Breast epithelium (tissue), 4 donors: ENCODE measurements around the gene NLRP6. TPM values are rescaled to one million over a fixed set of nuclear protein-coding genes. Genes with fewer than 3 reads are reported as not detected.
"Not testable (repeated sequence)": the region's sequence is repeated elsewhere in the genome, so short reads cannot be mapped to it uniquely, and the experiment has no call there.

Source experiments
- DNase-seq, 2 donors: peaks; one replicate each; pipeline ENCODE4 v3.0.0-alpha.2; 2019; ENCODE audit warnings: low spot score in 2 of 2
- H3K27ac ChIP-seq, 2 donors: fragments of 200-600 bp; sonication (generic) in 1 of 2; one replicate each; pipeline ENCODE4 v1.5.1; 2016 to 2019; ENCODE audit warnings: mild to moderate bottlenecking in 1 of 2
- H3K27me3 ChIP-seq, 2 donors: fragments of 200-600 bp; sonication (generic) in 1 of 2; one replicate each; pipeline versions ENCODE4 v1.5.1 to v1.6.0; 2017 to 2019; ENCODE audit warnings: control low read depth in 1 of 2, mild to moderate bottlenecking in 1 of 2
- H3K36me3 ChIP-seq: fragments of 200-600 bp; one replicate; pipeline ENCODE4 v1.5.1; 2019
- H3K4me1 ChIP-seq, 2 donors: fragments of 200-600 bp; sonication (generic); one replicate each; pipeline ENCODE4 v1.5.1; 2016 to 2019; ENCODE audit warnings: control low read depth in 1 of 2
- H3K4me3 ChIP-seq, 3 donors: fragments of 200-600 bp; sonication (generic); 1 replicate in 2 of 3; 2 replicates in 1 of 3; pipeline ENCODE4 v1.5.1; 2016 to 2019; ENCODE audit warnings: mild to moderate bottlenecking in 3 of 3, moderate library complexity in 2 of 3
- H3K9me3 ChIP-seq, 2 donors: fragments of 200-600 bp; sonication (generic) in 1 of 2; one replicate each; pipeline ENCODE4 v1.5.1; 2016 to 2019; ENCODE audit warnings: control low read depth in 1 of 2
- POLR2A ChIP-seq: fragments of 450-650 bp; IDR thresholded peaks from one replicate; pipeline ENCODE4 v1.6.1; 2016; ENCODE audit warnings: antibody characterized with exemption, mild to moderate bottlenecking, moderate library complexity
- POLR2AphosphoS5 ChIP-seq, 3 donors: sonication (generic); formaldehyde crosslinking; IDR thresholded peaks; one replicate each; pipeline ENCODE4 v1.6.1; 2017; ENCODE audit warnings: antibody characterized with exemption in 3 of 3
- intact Hi-C: fragments of 100-400 bp; cut with DNase I; formaldehyde crosslinking; loops from one replicate; pipeline ENCODE4 v1.15.1; 2023; ENCODE audit warnings: low total_unique reads
- total RNA-seq, 3 donors: library from RNA; depleted of rRNA; stranded (reverse); fragments of >200 nt; gene quantifications; one replicate each; pipeline ENCODE4 v1.1.0, GENCODE V29; 2016
- TF ChIP-seq, protein P1 (sequence below), 3 donors: fragments of 450-650 bp; IDR thresholded peaks; one replicate each; pipeline ENCODE4 v1.5.1; 2016 to 2017; ENCODE audit warnings: antibody characterized with exemption in 3 of 3, mild to moderate bottlenecking in 3 of 3, moderate library complexity in 3 of 3

Gene NLRP6
- total RNA-seq, 3 donors from 2014 or later, result 0.59 to 3.7 (median 2.0) TPM

DNA sequence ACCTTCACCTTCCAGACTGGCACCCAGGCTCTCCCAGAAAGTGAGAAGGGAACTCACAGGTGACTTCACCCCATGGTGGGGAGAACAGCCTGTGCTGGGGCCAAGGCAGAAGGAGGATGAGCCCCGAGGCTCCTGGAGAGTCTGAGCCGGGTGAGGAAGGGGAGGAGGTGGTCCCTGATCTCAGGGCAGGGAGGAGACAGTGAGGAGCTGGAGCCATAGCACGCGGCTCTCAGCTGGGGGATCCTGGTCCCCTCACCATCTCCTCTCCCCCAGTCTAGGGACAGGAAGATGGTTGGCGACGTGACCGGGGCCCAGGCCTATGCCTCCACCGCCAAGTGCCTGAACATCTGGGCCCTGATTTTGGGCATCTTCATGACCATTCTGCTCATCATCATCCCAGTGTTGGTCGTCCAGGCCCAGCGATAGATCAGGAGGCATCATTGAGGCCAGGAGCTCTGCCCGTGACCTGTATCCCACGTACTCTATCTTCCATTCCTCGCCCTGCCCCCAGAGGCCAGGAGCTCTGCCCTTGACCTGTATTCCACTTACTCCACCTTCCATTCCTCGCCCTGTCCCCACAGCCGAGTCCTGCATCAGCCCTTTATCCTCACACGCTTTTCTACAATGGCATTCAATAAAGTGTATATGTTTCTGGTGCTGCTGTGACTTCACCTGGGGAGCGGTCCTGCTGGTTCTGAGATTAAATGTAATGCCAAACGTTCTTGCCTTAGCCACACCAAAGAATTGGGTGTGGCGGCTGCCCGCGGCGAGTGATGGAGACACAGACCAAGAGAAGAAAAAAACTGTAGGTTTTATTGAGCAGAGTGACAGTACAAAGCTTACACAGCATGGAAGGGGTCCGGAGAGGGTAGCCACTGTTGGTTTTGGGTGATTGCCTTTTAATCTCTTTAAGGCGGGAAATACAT is 30.8 kb downstream of the NLRP6 start:
- H3K27me3 ChIP-seq, H3K9me3 ChIP-seq, DNase-seq, H3K4me1 ChIP-seq, H3K36me3 ChIP-seq: not testable (repeated sequence)
- peak in 1 of 3 donors; percentile 11 for TF ChIP-seq POLR2AphosphoS5 (IDR thresholded peaks at IDR 0.05)
- Histone ChIP-seq H3K4me3 (peak overlapping the region; percentile 51 to 81 (median 57)), H3K27ac (peak overlapping the region; percentile 70 to 98)
- intact Hi-C loops, result loop anchor here (10.0 kb wide), 1 partner anchor 146 kb away; the partner anchor contains the start of gene PTDSS2

DNA sequence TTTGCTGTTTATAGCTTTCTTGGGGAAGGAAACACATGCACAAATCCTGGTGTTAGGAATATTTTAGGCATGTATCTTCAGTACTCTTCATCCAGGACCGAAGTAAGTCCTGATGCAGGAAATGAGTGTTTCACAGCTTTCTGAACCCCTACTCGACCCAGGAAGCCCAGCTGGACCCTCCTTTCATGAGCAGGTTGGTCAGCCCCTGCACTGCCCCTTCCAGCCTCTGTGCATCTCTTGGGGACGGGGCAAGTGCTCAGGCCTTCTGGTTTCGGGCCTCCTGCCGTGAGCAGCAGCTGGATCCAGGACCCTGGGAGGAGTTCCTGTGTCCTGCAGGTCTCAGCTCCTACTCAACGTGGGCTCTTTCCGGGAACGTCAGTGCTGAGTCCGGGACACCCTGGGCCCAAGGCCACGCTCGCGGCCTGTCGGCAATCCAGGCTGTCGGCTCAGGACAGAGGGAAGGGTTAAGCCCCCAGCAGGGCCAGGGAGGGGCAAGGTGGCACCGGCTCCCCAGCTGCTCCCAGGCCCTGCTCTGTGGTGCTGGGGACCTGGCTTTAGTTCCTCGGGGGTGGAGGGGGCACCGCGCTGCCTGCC is 31.9 kb downstream of the NLRP6 start:
- not testable (repeated sequence) for H3K27me3 ChIP-seq, DNase-seq, H3K9me3 ChIP-seq, H3K4me1 ChIP-seq, H3K36me3 ChIP-seq
- intact Hi-C loops, result loop anchor here (10.0 kb wide), 1 partner anchor 145 kb away; the partner anchor contains the start of gene PTDSS2
- H3K4me3 ChIP-seq, result peak overlapping the region; percentile 51 to 81 (median 57)
- H3K27ac ChIP-seq, result peak overlapping the region; percentile 70 to 98

DNA sequence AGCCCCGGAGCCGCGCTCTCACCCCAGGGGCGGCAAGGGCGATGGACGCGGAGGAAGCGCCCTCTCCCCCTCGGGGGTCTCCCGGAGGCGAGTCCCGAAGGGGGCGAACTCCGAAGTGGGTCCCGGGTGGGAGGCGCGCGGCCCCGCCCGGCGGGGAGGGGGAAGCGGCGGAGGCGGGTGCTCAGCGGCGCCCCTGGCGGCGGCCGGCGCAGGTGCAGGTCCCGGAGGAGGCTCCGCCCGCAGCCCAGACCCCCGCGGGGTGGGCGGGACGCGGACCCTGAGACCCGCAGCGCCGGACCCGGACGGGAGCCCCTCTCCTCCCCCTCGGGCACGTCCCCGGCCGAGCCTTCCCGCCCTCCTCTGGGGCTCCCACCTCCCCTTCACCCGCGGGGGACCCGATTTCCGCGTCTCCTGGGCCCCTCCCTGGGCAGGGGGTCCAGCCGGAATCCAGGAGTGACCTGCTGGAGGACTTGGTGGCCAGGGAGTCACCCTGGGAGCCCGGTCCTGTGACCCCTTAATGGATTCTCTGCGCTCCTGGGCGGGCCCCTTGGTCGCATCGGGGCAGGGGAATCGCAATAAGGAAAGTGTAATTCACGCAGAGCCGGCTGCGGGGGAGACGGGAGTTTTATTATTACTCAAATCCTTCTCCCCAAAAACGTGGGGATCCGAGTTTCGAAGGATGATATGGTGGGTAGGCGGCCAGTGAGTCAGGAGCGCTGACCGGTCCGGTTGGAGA is 33.0 kb downstream of the NLRP6 start:
- DNase-seq, H3K9me3 ChIP-seq, H3K36me3 ChIP-seq, H3K27me3 ChIP-seq, intact Hi-C loops: not testable (repeated sequence)
- Histone ChIP-seq H3K27ac (peak overlapping the region; percentile 84 to 93), H3K4me3 (peak overlapping the region; percentile 29 to 88 (median 41)), H3K4me1 (peaks cover 9 to 14% of the 10 kb centered on the region in 2 donors)

DNA sequence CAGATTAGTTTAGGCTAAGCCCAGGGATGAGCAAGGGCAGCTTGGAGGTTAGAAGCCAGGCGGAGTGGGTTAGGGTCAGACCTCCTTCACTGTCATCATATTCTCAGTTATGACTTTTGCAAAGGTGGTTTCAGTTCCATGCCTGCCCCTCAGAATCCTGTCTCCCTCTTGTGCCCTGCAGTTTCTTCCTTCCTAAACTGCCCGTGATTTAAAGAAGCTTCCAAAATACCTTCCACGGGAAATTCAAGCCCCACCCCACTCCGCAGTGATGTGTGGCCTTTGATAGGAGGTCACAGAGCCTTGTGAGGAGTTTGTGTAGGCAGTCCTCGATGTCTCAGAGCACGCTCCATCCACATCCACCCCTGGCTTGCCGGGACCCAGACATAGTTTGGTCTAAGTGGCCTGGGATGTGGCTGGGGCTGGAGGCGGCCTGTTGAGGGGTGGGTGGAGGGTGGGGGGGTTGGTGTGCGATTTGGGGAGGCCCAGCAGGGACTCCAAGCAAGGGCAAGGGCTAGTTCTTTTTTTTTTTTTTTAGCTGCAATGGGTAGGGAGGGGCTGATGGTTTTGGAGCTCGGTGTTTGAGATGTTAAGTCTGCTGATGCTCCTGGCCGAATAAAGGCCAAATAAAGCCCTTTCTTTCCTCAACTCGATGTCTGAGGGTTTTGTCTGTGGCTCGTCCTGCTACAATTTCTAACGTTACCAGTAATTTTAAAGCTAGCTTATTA is 34.0 kb downstream of the NLRP6 start:
- Histone ChIP-seq H3K27ac (peak overlapping the region; percentile 84 to 93), H3K27me3 (no peaks in the 10 kb centered on the region), H3K9me3 (no peaks in the 10 kb centered on the region), H3K36me3 (no peaks in the 10 kb centered on the region), H3K4me1 (peaks cover 9 to 20% of the 10 kb centered on the region in 2 donors), H3K4me3 (peak overlapping the region; percentile 4 to 88 (median 41))
- DNase-seq, result no peak
- TF ChIP-seq POLR2A, result no peak
- TF ChIP-seq POLR2AphosphoS5 (IDR thresholded peaks at IDR 0.05), result no peak
- TF ChIP-seq, protein P1, sequence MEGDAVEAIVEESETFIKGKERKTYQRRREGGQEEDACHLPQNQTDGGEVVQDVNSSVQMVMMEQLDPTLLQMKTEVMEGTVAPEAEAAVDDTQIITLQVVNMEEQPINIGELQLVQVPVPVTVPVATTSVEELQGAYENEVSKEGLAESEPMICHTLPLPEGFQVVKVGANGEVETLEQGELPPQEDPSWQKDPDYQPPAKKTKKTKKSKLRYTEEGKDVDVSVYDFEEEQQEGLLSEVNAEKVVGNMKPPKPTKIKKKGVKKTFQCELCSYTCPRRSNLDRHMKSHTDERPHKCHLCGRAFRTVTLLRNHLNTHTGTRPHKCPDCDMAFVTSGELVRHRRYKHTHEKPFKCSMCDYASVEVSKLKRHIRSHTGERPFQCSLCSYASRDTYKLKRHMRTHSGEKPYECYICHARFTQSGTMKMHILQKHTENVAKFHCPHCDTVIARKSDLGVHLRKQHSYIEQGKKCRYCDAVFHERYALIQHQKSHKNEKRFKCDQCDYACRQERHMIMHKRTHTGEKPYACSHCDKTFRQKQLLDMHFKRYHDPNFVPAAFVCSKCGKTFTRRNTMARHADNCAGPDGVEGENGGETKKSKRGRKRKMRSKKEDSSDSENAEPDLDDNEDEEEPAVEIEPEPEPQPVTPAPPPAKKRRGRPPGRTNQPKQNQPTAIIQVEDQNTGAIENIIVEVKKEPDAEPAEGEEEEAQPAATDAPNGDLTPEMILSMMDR (IDR thresholded peaks at IDR 0.05), result no peak
- intact Hi-C loops, result no loop called here

DNA sequence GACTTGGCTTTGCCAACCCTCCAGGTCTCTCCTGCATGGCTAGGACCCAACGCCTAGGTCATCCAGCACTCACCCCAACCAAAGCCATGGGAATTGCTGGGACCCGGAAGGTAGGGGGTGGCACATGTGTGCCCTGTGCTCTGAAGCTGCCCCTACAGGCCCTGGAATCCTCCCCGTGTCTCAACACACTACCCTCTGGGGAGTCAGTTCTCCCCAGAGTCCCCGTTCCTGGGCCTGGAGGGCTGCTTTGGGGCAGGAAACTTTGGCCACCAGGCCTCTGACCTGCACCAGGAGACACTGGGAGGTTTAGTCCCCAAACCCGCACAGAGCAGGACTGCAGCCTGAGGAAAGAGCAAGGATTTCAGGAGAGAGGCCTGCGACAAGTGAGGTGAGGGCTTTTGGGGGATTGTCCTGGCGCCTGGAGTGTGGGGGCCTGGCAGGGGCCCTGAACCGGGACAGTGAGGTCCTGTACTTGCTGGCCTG is 35.1 kb downstream of the NLRP6 start:
- H3K27ac ChIP-seq, result peak overlapping the region; percentile 84 to 93
- no peak for DNase-seq
- peak overlapping the region; percentile 52 to 88 (median 60) for H3K4me3 ChIP-seq
- H3K4me1 ChIP-seq, result peaks cover 9 to 20% of the 10 kb centered on the region in 2 donors
- no peaks in the 10 kb centered on the region for H3K27me3 ChIP-seq
- no peaks in the 10 kb centered on the region for H3K9me3 ChIP-seq
- intact Hi-C loops, result no loop called here
- TF ChIP-seq, protein P1 (IDR thresholded peaks at IDR 0.05), result no peak
- TF ChIP-seq POLR2AphosphoS5 (IDR thresholded peaks at IDR 0.05), result no peak
- TF ChIP-seq POLR2A, result no peak
- no peaks in the 10 kb centered on the region for H3K36me3 ChIP-seq
